HepG2 (cell line): ENCODE results near the gene TAOK3. TPM values are rescaled to one million over a fixed set of nuclear protein-coding genes. Genes with fewer than 3 reads are reported as not detected.
A peak's percentile ranks its signal among the peaks of the same experiment; 100 is the strongest.

Experiments
- ESRRA ChIP-seq: sonication (generic); formaldehyde crosslinking; IDR thresholded peaks from 2 replicates; pipeline ENCODE4 v1.5.1; 2020; ENCODE audit warnings: mild to moderate bottlenecking, low read depth, missing genetic modification reagents
- ETV6 ChIP-seq: sonication (generic); formaldehyde crosslinking; conservative IDR thresholded peaks from 2 replicates; pipeline ENCODE4 v1.4.0; 2020; ENCODE audit warnings: missing genetic modification reagents
- GPN1 ChIP-seq: sonication (generic); formaldehyde crosslinking; IDR thresholded peaks from 2 replicates; pipeline ENCODE4 v1.5.1; 2020; ENCODE audit warnings: missing genetic modification reagents, borderline replicate concordance
- HHEX ChIP-seq: IDR thresholded peaks from 2 replicates; pipeline ENCODE4 v1.6.1; 2016; ENCODE audit warnings: control low read depth
- MATR3 ChIP-seq: sonication (generic); formaldehyde crosslinking; IDR thresholded peaks from 2 replicates; pipeline ENCODE4 v1.4.0; 2020; ENCODE audit warnings: missing genetic modification reagents
- SOX13 ChIP-seq, 3 experiments: fragments of 450-650 bp in 1 of 3; sonication (generic) in 1 of 3; formaldehyde crosslinking in 1 of 3; IDR thresholded peaks in 2 of 3; conservative IDR thresholded peaks in 1 of 3; 2 replicates each; pipeline versions ENCODE4 v1.5.0 to v1.6.1; 2016 to 2020; ENCODE audit warnings: antibody characterized with exemption in 1 of 3, mild to moderate bottlenecking in 1 of 3, missing compliant biosample characterization in 1 of 3, missing genetic modification reagents in 1 of 3, moderate library complexity in 1 of 3
- ZMYM3 ChIP-seq: sonication (generic); formaldehyde crosslinking; IDR thresholded peaks from 2 replicates; pipeline ENCODE4 v1.5.1; 2020; ENCODE audit warnings: mild to moderate bottlenecking, missing genetic modification reagents
- ZNF234 ChIP-seq: sonication (generic); formaldehyde crosslinking; conservative IDR thresholded peaks from 2 replicates; pipeline ENCODE4 v1.5.1; 2020; ENCODE audit warnings: mild to moderate bottlenecking, missing genetic modification reagents
- ZNF556 ChIP-seq: sonication (generic); formaldehyde crosslinking; IDR thresholded peaks from 2 replicates; pipeline ENCODE4 v1.4.0; 2020; ENCODE audit warnings: mild to moderate bottlenecking, missing genetic modification reagents, borderline replicate concordance
- polyA plus RNA-seq, 8 experiments: library from polyadenylated mRNA; depleted of rRNA in 3 of 8; stranded (reverse) in 7 of 8; unstranded in 1 of 8; fragments of >200 nt; fragmentation: Illumina TruSeq in 4 of 8; extraction: Trizol in 4 of 8; gene quantifications; 2 replicates each; pipeline versions ENCODE4 v1.2.1 to v1.2.3, GENCODE V29; 2011 to 2016; ENCODE audit warnings: low read depth in 4 of 8, missing spikeins in 1 of 8, mixed read lengths in 1 of 8; ENCODE audit not compliant: insufficient read depth in 1 of 8
- total RNA-seq, 5 experiments: library from RNA; depleted of rRNA; stranded (reverse); fragments of >200 nt; fragmentation: Illumina TruSeq; extraction: Trizol; gene quantifications; 2 replicates each; pipeline ENCODE4 v1.2.3, GENCODE V29; 2016; ENCODE audit warnings: low read depth in 1 of 5
- TF ChIP-seq, protein P1 (sequence below): sonication (generic); formaldehyde crosslinking; IDR thresholded peaks from 2 replicates; pipeline ENCODE4 v1.4.0; 2020; ENCODE audit warnings: missing genetic modification reagents
- TF ChIP-seq, protein P2 (sequence below): sonication (generic); formaldehyde crosslinking; IDR thresholded peaks from 2 replicates; pipeline ENCODE4 v1.4.0; 2020; ENCODE audit warnings: missing genetic modification reagents, borderline replicate concordance
- TF ChIP-seq, protein P3 (sequence below): sonication (generic); formaldehyde crosslinking; IDR thresholded peaks from 2 replicates; pipeline ENCODE4 v1.4.0; 2020; ENCODE audit warnings: mild to moderate bottlenecking, missing genetic modification reagents
- TF ChIP-seq, protein P4 (sequence below): sonication (generic); formaldehyde crosslinking; conservative IDR thresholded peaks from 2 replicates; pipeline ENCODE4 v1.4.0; 2020; ENCODE audit warnings: missing genetic modification reagents
- TF ChIP-seq, protein P5 (sequence below): sonication (generic); formaldehyde crosslinking; IDR thresholded peaks from 2 replicates; pipeline ENCODE4 v1.4.0; 2020; ENCODE audit warnings: missing genetic modification reagents, low read depth, mild to moderate bottlenecking, borderline replicate concordance
- TF ChIP-seq, protein P6 (sequence below): sonication (generic); formaldehyde crosslinking; IDR thresholded peaks from 2 replicates; pipeline ENCODE4 v1.4.0; 2020; ENCODE audit warnings: missing genetic modification reagents, borderline replicate concordance
- TF ChIP-seq, protein P7 (sequence below): sonication (generic); formaldehyde crosslinking; IDR thresholded peaks from 2 replicates; pipeline ENCODE4 v1.5.0; 2020; ENCODE audit warnings: missing genetic modification reagents, mild to moderate bottlenecking, borderline replicate concordance

TAOK3 gene
- total and polyA plus RNA-seq, 2 of the 13 experiments (the other 11 are each of a cell fraction or from before 2014, with no cell fraction given), result 10.4 to 12.3 TPM

DNA sequence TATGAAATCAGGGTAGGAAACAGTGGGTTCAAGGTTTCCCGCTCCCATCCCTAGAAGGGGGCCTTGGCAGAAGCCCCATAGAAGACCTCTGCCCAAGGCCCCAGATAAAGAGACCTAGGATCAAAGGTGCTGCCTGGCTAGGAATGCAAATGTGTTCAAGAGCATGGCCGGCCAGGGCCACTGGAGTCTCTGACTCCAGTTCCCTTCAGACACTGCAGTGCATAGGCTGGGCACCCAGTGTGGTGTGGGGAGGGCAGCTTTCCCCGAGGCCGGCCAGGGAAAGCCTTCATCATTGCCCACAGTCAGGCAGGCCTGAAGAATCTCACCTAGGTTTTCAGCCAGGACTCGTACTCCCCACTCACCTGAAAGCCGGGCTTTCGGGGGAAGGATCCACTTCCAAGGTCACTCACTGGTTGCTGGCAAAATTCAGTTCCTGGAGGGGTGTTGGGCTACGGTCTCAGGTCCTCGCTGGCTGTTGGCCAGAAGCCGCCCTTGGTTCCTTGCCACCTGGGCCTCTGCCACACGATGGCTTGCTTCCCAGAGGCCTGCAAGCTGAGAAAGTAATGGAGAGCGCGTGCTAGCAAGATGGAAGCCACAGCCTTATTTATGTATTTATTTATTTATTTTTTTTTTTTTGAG, 246.5 kb downstream of the TAOK3 start (continued):
- TF ChIP-seq, protein P1, sequence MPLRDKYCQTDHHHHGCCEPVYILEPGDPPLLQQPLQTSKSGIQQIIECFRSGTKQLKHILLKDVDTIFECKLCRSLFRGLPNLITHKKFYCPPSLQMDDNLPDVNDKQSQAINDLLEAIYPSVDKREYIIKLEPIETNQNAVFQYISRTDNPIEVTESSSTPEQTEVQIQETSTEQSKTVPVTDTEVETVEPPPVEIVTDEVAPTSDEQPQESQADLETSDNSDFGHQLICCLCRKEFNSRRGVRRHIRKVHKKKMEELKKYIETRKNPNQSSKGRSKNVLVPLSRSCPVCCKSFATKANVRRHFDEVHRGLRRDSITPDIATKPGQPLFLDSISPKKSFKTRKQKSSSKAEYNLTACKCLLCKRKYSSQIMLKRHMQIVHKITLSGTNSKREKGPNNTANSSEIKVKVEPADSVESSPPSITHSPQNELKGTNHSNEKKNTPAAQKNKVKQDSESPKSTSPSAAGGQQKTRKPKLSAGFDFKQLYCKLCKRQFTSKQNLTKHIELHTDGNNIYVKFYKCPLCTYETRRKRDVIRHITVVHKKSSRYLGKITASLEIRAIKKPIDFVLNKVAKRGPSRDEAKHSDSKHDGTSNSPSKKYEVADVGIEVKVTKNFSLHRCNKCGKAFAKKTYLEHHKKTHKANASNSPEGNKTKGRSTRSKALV (CRISPR knock-in tag), result no peak
- TF ChIP-seq ZNF234 (no peak), SOX13 (IDR thresholded peaks at IDR 0.05) (peak; percentile 8; the same call in 1 of the 2 replicates), SOX13 (CRISPR knock-in tag; conservative IDR thresholded peaks at IDR 0.05 in 1 of 2, IDR thresholded peaks at IDR 0.05 in 1 of 2) (peak in 1 of 2 experiments; percentile 71; a peak in 2 of 4 replicates), ESRRA (CRISPR knock-in tag) (0 out of 2 replicates have a peak, but pooled peaks have one; percentile 33), ZMYM3 (peak; percentile 37; the same call in 1 of the 2 replicates), MATR3 (no peak), HHEX (CRISPR knock-in tag) (no peak), ZNF556 (CRISPR knock-in tag) (peak; percentile 82; the same call in 1 of the 2 replicates), GPN1 (CRISPR knock-in tag) (no peak), ETV6 (CRISPR knock-in tag) (no peak)
- TF ChIP-seq, protein P2, sequence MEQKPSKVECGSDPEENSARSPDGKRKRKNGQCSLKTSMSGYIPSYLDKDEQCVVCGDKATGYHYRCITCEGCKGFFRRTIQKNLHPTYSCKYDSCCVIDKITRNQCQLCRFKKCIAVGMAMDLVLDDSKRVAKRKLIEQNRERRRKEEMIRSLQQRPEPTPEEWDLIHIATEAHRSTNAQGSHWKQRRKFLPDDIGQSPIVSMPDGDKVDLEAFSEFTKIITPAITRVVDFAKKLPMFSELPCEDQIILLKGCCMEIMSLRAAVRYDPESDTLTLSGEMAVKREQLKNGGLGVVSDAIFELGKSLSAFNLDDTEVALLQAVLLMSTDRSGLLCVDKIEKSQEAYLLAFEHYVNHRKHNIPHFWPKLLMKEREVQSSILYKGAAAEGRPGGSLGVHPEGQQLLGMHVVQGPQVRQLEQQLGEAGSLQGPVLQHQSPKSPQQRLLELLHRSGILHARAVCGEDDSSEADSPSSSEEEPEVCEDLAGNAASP (CRISPR knock-in tag), result peak; percentile 87; the same call in 1 of the 2 replicates
- TF ChIP-seq, protein P3, sequence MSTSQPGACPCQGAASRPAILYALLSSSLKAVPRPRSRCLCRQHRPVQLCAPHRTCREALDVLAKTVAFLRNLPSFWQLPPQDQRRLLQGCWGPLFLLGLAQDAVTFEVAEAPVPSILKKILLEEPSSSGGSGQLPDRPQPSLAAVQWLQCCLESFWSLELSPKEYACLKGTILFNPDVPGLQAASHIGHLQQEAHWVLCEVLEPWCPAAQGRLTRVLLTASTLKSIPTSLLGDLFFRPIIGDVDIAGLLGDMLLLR (CRISPR knock-in tag), result peak; percentile 27; the same call in 1 of the 2 replicates
- TF ChIP-seq, protein P4, sequence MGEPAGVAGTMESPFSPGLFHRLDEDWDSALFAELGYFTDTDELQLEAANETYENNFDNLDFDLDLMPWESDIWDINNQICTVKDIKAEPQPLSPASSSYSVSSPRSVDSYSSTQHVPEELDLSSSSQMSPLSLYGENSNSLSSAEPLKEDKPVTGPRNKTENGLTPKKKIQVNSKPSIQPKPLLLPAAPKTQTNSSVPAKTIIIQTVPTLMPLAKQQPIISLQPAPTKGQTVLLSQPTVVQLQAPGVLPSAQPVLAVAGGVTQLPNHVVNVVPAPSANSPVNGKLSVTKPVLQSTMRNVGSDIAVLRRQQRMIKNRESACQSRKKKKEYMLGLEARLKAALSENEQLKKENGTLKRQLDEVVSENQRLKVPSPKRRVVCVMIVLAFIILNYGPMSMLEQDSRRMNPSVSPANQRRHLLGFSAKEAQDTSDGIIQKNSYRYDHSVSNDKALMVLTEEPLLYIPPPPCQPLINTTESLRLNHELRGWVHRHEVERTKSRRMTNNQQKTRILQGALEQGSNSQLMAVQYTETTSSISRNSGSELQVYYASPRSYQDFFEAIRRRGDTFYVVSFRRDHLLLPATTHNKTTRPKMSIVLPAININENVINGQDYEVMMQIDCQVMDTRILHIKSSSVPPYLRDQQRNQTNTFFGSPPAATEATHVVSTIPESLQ, result no peak
- TF ChIP-seq, protein P5, sequence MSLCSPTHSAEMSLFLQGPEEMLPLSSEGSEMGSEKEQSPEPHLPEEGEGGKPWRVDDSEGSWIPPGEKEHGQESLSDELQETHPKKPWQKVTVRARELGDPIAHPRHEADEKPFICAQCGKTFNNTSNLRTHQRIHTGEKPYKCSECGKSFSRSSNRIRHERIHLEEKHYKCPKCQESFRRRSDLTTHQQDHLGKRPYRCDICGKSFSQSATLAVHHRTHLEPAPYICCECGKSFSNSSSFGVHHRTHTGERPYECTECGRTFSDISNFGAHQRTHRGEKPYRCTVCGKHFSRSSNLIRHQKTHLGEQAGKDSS (CRISPR knock-in tag), result no peak
- TF ChIP-seq, protein P6, sequence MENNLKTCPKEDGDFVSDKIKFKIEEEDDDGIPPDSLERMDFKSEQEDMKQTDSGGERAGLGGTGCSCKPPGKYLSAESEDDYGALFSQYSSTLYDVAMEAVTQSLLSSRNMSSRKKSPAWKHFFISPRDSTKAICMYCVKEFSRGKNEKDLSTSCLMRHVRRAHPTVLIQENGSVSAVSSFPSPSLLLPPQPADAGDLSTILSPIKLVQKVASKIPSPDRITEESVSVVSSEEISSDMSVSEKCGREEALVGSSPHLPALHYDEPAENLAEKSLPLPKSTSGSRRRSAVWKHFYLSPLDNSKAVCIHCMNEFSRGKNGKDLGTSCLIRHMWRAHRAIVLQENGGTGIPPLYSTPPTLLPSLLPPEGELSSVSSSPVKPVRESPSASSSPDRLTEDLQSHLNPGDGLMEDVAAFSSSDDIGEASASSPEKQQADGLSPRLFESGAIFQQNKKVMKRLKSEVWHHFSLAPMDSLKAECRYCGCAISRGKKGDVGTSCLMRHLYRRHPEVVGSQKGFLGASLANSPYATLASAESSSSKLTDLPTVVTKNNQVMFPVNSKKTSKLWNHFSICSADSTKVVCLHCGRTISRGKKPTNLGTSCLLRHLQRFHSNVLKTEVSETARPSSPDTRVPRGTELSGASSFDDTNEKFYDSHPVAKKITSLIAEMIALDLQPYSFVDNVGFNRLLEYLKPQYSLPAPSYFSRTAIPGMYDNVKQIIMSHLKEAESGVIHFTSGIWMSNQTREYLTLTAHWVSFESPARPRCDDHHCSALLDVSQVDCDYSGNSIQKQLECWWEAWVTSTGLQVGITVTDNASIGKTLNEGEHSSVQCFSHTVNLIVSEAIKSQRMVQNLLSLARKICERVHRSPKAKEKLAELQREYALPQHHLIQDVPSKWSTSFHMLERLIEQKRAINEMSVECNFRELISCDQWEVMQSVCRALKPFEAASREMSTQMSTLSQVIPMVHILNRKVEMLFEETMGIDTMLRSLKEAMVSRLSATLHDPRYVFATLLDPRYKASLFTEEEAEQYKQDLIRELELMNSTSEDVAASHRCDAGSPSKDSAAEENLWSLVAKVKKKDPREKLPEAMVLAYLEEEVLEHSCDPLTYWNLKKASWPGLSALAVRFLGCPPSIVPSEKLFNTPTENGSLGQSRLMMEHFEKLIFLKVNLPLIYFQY, result no peak
- TF ChIP-seq, protein P7, sequence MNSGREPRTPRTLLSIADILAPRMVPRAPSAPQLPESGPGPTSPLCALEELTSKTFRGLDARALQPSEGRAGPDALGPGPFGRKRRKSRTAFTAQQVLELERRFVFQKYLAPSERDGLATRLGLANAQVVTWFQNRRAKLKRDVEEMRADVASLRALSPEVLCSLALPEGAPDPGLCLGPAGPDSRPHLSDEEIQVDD (CRISPR knock-in tag), result no peak
